ENCODE measurements around the gene NMUR1.

NMUR1 gene

GRCh38 chr2:231482806-231483391 lies 47.3 kb downstream of the NMUR1 start:
- no peak for DNase-seq

- no peak for DNase-seq
Measured at GRCh38 chr2:231480781-231481180, 49.5 kb downstream of the NMUR1 start.

DNA sequence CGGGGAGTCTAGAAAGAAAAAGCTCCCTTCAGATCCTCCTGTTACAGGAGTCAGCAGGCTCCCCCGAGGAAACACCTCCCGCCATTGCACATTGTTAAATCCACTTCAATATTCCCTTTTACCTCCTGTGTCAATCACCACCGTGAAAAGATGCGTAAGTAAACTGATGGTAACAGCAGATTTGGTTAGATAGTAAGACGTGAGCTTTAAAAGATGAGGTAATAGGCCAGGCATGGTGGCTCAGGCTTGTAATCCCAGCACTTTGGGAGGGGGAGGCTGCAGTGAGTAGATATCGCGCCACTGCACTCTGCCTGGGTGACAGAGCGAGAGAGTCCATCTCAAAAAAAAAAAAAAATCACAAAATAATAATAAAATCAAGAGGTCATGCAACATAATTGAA lies 50.8 kb downstream of the NMUR1 start:
- no peak for DNase-seq

DNA sequence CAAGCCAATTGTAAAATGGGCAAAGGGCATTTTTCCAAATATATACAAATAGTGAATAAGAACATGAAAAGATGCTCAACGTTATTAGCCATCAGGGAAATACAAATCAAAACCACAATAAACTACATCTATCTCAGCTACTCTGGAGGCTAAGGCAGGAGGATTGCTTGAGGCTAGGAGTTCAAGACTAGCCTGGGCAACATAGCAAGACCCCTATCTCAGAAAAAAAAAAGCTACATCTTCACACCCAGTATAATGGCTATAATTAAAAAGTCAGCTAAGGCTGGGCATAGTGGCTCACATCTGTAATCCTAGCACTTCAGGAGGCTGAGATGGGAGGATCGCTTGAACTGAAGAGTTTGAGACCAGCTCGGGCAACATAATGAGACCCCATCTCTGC lies 53.3 kb downstream of the NMUR1 start:
- DNase-seq = no peak

DNA sequence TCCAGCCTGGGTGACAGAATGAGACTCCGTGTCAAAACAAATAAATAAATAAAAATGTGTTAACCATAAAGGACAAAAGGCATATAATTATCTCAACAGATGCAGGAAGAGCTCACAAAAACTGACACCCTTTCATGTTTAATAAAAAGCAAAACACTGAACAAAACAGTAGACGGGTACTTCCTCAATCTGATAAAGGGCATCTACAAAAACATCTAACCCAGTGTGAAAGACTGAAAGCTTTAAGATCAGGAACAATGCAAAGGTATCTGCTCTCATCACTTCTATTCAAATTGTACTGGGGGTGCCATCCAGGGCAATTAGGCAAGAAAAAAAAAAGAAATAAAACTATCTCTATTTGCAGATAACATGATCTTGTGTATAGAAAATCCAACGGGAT lies 54.3 kb downstream of the NMUR1 start:
- no peak for DNase-seq

Data from DMS79 treated with DMSO at 0.1 percent for 48 hours (cell line).